ENCODE measurements around the gene ZFP62. TPM values are rescaled to one million over a fixed set of nuclear protein-coding genes. Genes with fewer than 3 reads are reported as not detected.

Gene ZFP62
- total RNA-seq, 1 donor from 2014 or later, result 62.0 TPM

DNA sequence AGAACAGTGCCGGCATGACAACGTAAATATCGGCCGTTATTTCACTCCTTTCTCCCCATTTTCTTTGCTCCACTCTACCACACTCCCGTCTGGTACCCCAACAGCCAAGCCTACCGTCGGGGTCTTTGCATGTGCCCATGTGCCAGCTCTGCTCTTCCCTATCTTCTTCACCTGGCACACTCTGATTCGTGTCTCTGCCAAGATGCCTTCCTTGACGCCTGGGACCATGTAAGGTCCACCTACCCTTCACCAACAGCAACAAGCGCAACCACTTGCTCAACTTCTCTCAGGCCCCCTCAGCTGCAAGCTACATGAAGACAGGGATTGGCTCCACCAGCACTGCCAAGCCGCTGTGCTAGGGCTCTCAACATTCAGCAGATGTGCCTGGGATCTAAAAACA is 62.9 kb downstream of the ZFP62 start:
- Mint-ChIP-seq H3K27me3 (no peaks in the 10 kb centered on the region), H3K9me3 (ENCODE audit: low read depth) (no peaks in the 10 kb centered on the region), H3K36me3 (ENCODE audit: insufficient read depth) (peaks cover 5% of the 10 kb centered on the region), H3K27ac (peak overlapping the region; percentile 31), H3K4me1 (ENCODE audit: low read depth) (peaks cover 14% of the 10 kb centered on the region), H3K4me3 (ENCODE audit: low read depth) (no peak overlapping the region)
- TF ChIP-seq, protein P1, sequence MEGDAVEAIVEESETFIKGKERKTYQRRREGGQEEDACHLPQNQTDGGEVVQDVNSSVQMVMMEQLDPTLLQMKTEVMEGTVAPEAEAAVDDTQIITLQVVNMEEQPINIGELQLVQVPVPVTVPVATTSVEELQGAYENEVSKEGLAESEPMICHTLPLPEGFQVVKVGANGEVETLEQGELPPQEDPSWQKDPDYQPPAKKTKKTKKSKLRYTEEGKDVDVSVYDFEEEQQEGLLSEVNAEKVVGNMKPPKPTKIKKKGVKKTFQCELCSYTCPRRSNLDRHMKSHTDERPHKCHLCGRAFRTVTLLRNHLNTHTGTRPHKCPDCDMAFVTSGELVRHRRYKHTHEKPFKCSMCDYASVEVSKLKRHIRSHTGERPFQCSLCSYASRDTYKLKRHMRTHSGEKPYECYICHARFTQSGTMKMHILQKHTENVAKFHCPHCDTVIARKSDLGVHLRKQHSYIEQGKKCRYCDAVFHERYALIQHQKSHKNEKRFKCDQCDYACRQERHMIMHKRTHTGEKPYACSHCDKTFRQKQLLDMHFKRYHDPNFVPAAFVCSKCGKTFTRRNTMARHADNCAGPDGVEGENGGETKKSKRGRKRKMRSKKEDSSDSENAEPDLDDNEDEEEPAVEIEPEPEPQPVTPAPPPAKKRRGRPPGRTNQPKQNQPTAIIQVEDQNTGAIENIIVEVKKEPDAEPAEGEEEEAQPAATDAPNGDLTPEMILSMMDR (IDR thresholded peaks at IDR 0.05; ENCODE audit: unreplicated experiment), result no peak
- DNase-seq (ENCODE audit: low spot score, unreplicated experiment), result no peak

Other genes starting within 250 kb of the ZFP62 start
- gene FLT4, start 211.7 kb downstream of the ZFP62 start, total RNA-seq, result 2.0 TPM in 2 replicates
- gene OR2Y1, start 121.2 kb downstream of the ZFP62 start, total RNA-seq, result not detected in 2 replicates
- gene MGAT1, start 58.5 kb downstream of the ZFP62 start, total RNA-seq, result 63.8 and 66.9 TPM in 2 replicates
- not detected in 2 replicates for gene BTNL8, start 37.9 kb upstream of the ZFP62 start, total RNA-seq
- gene BTNL3, start 127.6 kb upstream of the ZFP62 start, total RNA-seq, result not detected in 2 replicates
- gene BTNL9, start 179.0 kb upstream of the ZFP62 start, total RNA-seq, result not detected in 2 replicates